ENCODE measurements around the gene SIGLEC15.
A peak's percentile ranks its signal among the peaks of the same experiment; 100 is the strongest.

SIGLEC15 gene

GRCh38 chr18:45825258-45826044 is at the start of gene SIGLEC15:
Gene SIGLEC15, plus strand, starts transcription at chr18:45825675. Its CDS starts 54 bp downstream, at chr18:45825729.
- no peak for ATAC-seq
- H3K36me3 Mint-ChIP-seq: no peaks in the 10 kb centered on the region
- peaks cover 27% of the 10 kb centered on the region for H3K4me1 Mint-ChIP-seq
- H3K27ac Mint-ChIP-seq: peak within 1 kb of the TSS; percentile 21
- no peak within 1 kb of the TSS for H3K4me3 Mint-ChIP-seq
- no peak for DNase-seq (ENCODE audit: low spot score in 2 of 2)
- H3K9me3 Mint-ChIP-seq: no peaks in the 10 kb centered on the region

- no peak for DNase-seq (ENCODE audit: low spot score in 2 of 2)
- no peak for ATAC-seq
- Mint-ChIP-seq H3K9me3 (no peaks in the 10 kb centered on the region), H3K27ac (peak overlapping the region; percentile 66), H3K4me3 (peak overlapping the region; percentile 66), H3K4me1 (peaks cover 38% of the 10 kb centered on the region), H3K36me3 (no peaks in the 10 kb centered on the region)
Measured at GRCh38 chr18:45775743-45776142, 49.7 kb upstream of the SIGLEC15 start.

- no peak for ATAC-seq
- no peak for DNase-seq (ENCODE audit: low spot score in 2 of 2)
Measured at GRCh38 chr18:45777393-45777792, 48.1 kb upstream of the SIGLEC15 start.

GRCh38 chr18:45780568-45780967 is 44.9 kb upstream of the SIGLEC15 start:
- Mint-ChIP-seq H3K4me1 (no peaks in the 10 kb centered on the region), H3K4me3 (no peak overlapping the region), H3K36me3 (no peaks in the 10 kb centered on the region), H3K27ac (no peak overlapping the region), H3K9me3 (no peaks in the 10 kb centered on the region)
- ATAC-seq (no peak), DNase-seq (ENCODE audit: low spot score in 2 of 2) (no peak)

More at GRCh38 chr18:45777393-45777792, 48.1 kb upstream of the SIGLEC15 start:
- H3K27ac Mint-ChIP-seq: no peak overlapping the region
- H3K4me1 Mint-ChIP-seq: peaks cover 23% of the 10 kb centered on the region
- H3K9me3 Mint-ChIP-seq: no peaks in the 10 kb centered on the region
- H3K4me3 Mint-ChIP-seq: no peak overlapping the region
- H3K36me3 Mint-ChIP-seq: no peaks in the 10 kb centered on the region

- Mint-ChIP-seq H3K36me3 (no peaks in the 10 kb centered on the region), H3K27ac (no peak overlapping the region), H3K9me3 (no peaks in the 10 kb centered on the region), H3K4me3 (no peak overlapping the region), H3K4me1 (no peaks in the 10 kb centered on the region)
- ATAC-seq (peak; percentile 24), DNase-seq (ENCODE audit: low spot score in 2 of 2) (no peak)
Measured at GRCh38 chr18:45782662-45783061, 42.8 kb upstream of the SIGLEC15 start.

- Mint-ChIP-seq H3K4me1 (no peaks in the 10 kb centered on the region), H3K4me3 (no peak overlapping the region), H3K27ac (no peak overlapping the region), H3K9me3 (no peaks in the 10 kb centered on the region), H3K36me3 (no peaks in the 10 kb centered on the region)
- ATAC-seq: no peak
- no peak for DNase-seq (ENCODE audit: low spot score in 2 of 2)
Measured at GRCh38 chr18:45783097-45784075, 42.1 kb upstream of the SIGLEC15 start.

- H3K27ac Mint-ChIP-seq: peak overlapping the region; percentile 7
- ATAC-seq: peak; percentile 65
- H3K36me3 Mint-ChIP-seq: no peaks in the 10 kb centered on the region
- no peak for DNase-seq (ENCODE audit: low spot score in 2 of 2)
- no peaks in the 10 kb centered on the region for H3K4me1 Mint-ChIP-seq
- H3K9me3 Mint-ChIP-seq: no peaks in the 10 kb centered on the region
- no peak overlapping the region for H3K4me3 Mint-ChIP-seq
Measured at GRCh38 chr18:45785134-45785533, 40.3 kb upstream of the SIGLEC15 start.

- no peak for ATAC-seq
- Mint-ChIP-seq H3K27ac (no peak overlapping the region), H3K36me3 (no peaks in the 10 kb centered on the region), H3K4me1 (no peaks in the 10 kb centered on the region), H3K9me3 (no peaks in the 10 kb centered on the region), H3K4me3 (no peak overlapping the region)
- DNase-seq (ENCODE audit: low spot score in 2 of 2): no peak
Measured at GRCh38 chr18:45786941-45787340, 38.5 kb upstream of the SIGLEC15 start.

GRCh38 chr18:45787346-45787745 is 38.1 kb upstream of the SIGLEC15 start:
- no peak overlapping the region for H3K4me3 Mint-ChIP-seq
- DNase-seq (ENCODE audit: low spot score in 2 of 2) (no peak), ATAC-seq (no peak)
- no peaks in the 10 kb centered on the region for H3K36me3 Mint-ChIP-seq
- no peaks in the 10 kb centered on the region for H3K9me3 Mint-ChIP-seq
- H3K27ac Mint-ChIP-seq: no peak overlapping the region
- no peaks in the 10 kb centered on the region for H3K4me1 Mint-ChIP-seq

GRCh38 chr18:45788861-45789260 is 36.6 kb upstream of the SIGLEC15 start:
- peaks cover 6% of the 10 kb centered on the region for H3K4me1 Mint-ChIP-seq
- no peak overlapping the region for H3K27ac Mint-ChIP-seq
- ATAC-seq (no peak), DNase-seq (ENCODE audit: low spot score in 2 of 2) (no peak)
- no peak overlapping the region for H3K4me3 Mint-ChIP-seq
- H3K9me3 Mint-ChIP-seq: no peaks in the 10 kb centered on the region
- H3K36me3 Mint-ChIP-seq: no peaks in the 10 kb centered on the region

GRCh38 chr18:45792506-45793263 is 32.8 kb upstream of the SIGLEC15 start:
- Mint-ChIP-seq H3K4me1 (peaks cover 6% of the 10 kb centered on the region), H3K27ac (no peak overlapping the region), H3K4me3 (no peak overlapping the region), H3K36me3 (no peaks in the 10 kb centered on the region), H3K9me3 (no peaks in the 10 kb centered on the region)
- no peak for ATAC-seq
- no peak for DNase-seq (ENCODE audit: low spot score in 2 of 2)

- DNase-seq (ENCODE audit: low spot score in 2 of 2) (no peak), ATAC-seq (peak; percentile 31)
- H3K9me3 Mint-ChIP-seq: no peaks in the 10 kb centered on the region
- no peak overlapping the region for H3K27ac Mint-ChIP-seq
- no peak overlapping the region for H3K4me3 Mint-ChIP-seq
- no peaks in the 10 kb centered on the region for H3K36me3 Mint-ChIP-seq
- peaks cover 6% of the 10 kb centered on the region for H3K4me1 Mint-ChIP-seq
Measured at GRCh38 chr18:45793264-45793965, 32.1 kb upstream of the SIGLEC15 start.

- ATAC-seq (no peak), DNase-seq (ENCODE audit: low spot score in 2 of 2) (no peak)
- Mint-ChIP-seq H3K9me3 (peaks cover 4% of the 10 kb centered on the region), H3K4me1 (peaks cover 9% of the 10 kb centered on the region), H3K36me3 (no peaks in the 10 kb centered on the region), H3K27ac (peak overlapping the region; percentile 35), H3K4me3 (no peak overlapping the region)
Measured at GRCh38 chr18:45801416-45802004, 24.0 kb upstream of the SIGLEC15 start.

GRCh38 chr18:45802814-45803492 is 22.5 kb upstream of the SIGLEC15 start:
- ATAC-seq: peak; percentile 99
- H3K36me3 Mint-ChIP-seq: no peaks in the 10 kb centered on the region
- H3K4me3 Mint-ChIP-seq: no peak overlapping the region
- peak overlapping the region; percentile 23 for H3K27ac Mint-ChIP-seq
- DNase-seq (ENCODE audit: low spot score in 2 of 2): no peak
- H3K9me3 Mint-ChIP-seq: peaks cover 4% of the 10 kb centered on the region
- H3K4me1 Mint-ChIP-seq: peaks cover 9% of the 10 kb centered on the region
